HCEC 1CT (cell line): Measurements from ENCODE around the gene ZNF48.

Experiments used
- DNase-seq: peaks from one replicate; pipeline ENCODE4 v3.0.0-alpha.2; 2017

Gene ZNF48

GRCh38 chr16:30358990-30359870, 36.0 kb upstream of the ZNF48 start:
- DNase-seq = no peak

GRCh38 chr16:30359871-30360170, 35.4 kb upstream of the ZNF48 start:
- no peak for DNase-seq

- DNase-seq = no peak
Measured at GRCh38 chr16:30361180-30361579, 34.0 kb upstream of the ZNF48 start.

GRCh38 chr16:30365200-30365599, 30.0 kb upstream of the ZNF48 start:
- no peak for DNase-seq

GRCh38 chr16:30366511-30366910, 28.7 kb upstream of the ZNF48 start:
- no peak for DNase-seq

- no peak for DNase-seq
Measured at GRCh38 chr16:30367349-30368009, 27.7 kb upstream of the ZNF48 start.

- peak; percentile 60 for DNase-seq
Measured at GRCh38 chr16:30368122-30368791, 27.0 kb upstream of the ZNF48 start.

GRCh38 chr16:30368792-30369090, 26.5 kb upstream of the ZNF48 start:
- no peak for DNase-seq

GRCh38 chr16:30369091-30369937, 25.9 kb upstream of the ZNF48 start:
- DNase-seq = no peak

GRCh38 chr16:30369938-30370455, 25.2 kb upstream of the ZNF48 start:
- no peak for DNase-seq

GRCh38 chr16:30370456-30371247, 24.6 kb upstream of the ZNF48 start, which contains the start of gene TBC1D10B:
TBC1D10B (minus strand) TSS chr16:30370494; CDS start chr16:30370183, 311 bp downstream.
- DNase-seq = peak; percentile 100

GRCh38 chr16:30371248-30371816, 23.9 kb upstream of the ZNF48 start:
- DNase-seq = no peak

- DNase-seq = no peak
Measured at GRCh38 chr16:30372038-30372712, 23.0 kb upstream of the ZNF48 start.

GRCh38 chr16:30372725-30373124, 22.5 kb upstream of the ZNF48 start:
- no peak for DNase-seq

GRCh38 chr16:30374538-30374937, 20.7 kb upstream of the ZNF48 start, which contains the start of gene MYL11:
MYL11 (plus strand) TSS chr16:30374802; CDS start chr16:30374858, 56 bp downstream.
- no peak for DNase-seq

GRCh38 chr16:30375864-30376263, 19.4 kb upstream of the ZNF48 start:
- DNase-seq = no peak

- no peak for DNase-seq
Measured at GRCh38 chr16:30376461-30376902, 18.7 kb upstream of the ZNF48 start.

GRCh38 chr16:30377050-30377811, 18.0 kb upstream of the ZNF48 start:
- no peak for DNase-seq

- DNase-seq = peak; percentile 84
Measured at GRCh38 chr16:30377812-30378235, 17.4 kb upstream of the ZNF48 start.
